NCI-H345 (cell line): ENCODE results near the gene MED12L.
"Not testable (repeated sequence)": the region's sequence is repeated elsewhere in the genome, so short reads cannot be mapped to it uniquely, and the experiment has no call there.

Experiments
- DNase-seq: peaks from one replicate; lab custom pipeline; 2025; lab: John Stamatoyannopoulos, UW

Gene MED12L

DNA sequence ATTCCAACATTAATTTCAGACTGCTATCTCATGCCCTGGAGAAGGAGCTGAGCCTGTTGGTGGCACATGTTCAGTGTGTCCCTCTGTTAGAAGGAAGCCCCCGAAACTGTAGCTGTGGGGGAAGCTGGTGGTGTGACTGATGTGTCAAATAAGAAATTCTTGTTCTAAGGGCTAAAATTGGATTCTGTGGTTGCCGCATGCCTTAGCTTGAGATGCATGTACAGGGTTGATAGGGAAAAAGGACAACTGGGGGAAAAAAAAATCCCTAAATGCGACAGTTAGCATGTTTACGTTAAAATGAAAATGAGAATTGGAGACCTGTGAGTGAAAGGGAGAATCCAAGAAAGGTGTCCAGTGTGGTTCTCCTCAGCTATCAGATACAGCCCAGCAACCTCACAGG, 58.6 kb downstream of the MED12L start:
- no peak for DNase-seq

DNA sequence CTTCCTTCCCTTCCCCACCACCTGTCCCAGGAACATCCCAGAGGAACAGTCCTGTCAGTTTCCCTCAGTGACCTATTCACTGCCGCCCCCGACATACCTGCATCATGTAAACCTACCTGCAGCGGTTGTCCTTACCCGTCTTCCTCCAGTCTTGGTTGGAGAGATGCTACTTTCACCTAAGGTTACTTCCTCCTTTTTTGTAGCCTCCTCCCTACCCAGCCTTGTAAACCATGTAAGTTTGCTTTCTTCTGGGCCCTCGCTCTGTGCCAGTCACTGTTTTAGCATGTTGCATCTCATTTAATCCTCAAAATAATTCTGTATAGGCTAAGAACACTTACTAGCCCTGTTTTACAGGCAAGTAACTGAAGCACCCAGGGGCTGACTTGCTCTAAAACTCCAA, 59.3 kb downstream of the MED12L start:
- no peak for DNase-seq

DNA sequence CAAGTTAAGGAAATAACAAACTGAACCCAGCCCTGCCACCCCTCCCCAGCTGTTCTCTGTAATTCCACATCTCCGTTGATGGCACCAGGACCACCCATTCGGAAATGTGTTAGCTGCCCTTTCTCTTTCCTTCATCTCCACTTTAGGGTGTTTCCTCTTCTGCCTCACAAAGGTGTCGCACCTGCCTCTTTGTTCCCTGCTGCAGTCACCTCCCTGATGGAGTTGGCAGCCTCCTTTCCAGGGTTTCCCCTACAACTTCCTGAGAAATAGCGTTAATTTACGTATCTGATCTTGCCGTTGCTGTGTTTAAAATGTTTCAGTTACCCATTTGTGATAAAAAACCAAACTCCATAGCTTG, 60.2 kb downstream of the MED12L start:
- DNase-seq: no peak

DNA sequence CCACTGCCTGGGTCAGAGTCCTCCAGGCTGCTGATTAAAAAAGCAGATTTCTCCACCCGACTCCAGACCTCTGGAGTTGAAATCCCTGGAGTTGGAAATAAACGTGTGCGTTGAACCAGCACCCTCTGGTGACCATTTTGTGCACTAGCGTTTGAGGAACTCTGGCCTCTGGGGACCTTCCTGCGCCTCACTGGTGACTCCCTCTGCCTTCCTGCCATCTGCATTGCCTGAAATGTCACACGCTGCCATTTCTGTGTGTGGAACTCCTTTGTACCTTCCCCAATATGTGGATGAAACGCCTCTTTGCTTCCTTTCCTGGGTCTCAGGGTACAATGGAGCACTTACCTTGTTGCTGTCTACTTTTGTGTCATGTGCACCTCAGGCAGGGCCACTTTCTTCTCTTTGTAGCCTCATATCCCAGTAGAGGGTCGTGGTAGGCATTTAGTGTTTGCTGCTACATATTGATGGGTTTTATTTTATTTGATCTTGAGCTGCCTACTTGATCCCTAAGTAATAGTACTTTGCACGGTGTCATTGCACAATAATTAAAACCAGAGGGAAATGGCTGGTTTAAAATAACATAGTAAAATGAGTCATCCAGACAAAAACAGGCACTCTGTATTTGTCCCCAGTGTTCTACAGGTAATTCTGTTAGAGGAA, 60.7 kb downstream of the MED12L start:
- DNase-seq: peak; percentile 63

DNA sequence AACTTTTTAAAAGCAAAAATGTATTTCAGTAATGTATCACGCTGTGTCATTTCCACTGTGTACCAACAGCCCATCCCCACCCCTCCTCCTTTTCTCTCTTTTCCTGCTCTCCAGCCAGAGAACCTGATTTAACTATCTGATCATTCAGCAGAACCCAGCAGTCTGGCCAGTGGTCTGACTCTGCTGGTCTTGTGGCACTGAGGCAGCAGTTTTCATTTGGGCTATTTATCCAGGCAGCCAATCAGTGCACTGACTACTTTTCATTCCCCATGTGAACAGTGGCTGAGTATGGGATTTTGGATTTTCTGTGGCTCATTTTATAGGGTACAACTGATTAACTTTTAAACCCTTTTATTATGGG, 61.2 kb downstream of the MED12L start:
- no peak for DNase-seq

DNA sequence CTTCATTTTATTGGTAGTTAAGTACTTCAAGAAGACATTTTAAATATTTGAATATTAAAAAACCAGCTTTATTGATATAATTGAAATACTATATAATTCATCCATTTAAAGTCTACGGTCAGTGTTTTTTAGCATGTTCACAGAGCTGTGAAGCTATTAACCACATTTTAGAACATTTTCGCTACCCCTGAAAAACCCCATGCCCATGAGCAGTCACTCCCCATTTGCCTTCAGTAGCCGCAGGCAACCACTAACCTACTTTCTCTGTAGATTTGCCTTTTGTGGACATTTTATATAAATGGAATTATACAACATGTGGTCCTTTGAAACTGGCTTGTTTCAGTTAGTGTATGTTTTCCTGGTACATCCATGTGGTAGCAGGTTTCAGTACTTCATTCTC, 61.8 kb downstream of the MED12L start:
- DNase-seq: no peak

DNA sequence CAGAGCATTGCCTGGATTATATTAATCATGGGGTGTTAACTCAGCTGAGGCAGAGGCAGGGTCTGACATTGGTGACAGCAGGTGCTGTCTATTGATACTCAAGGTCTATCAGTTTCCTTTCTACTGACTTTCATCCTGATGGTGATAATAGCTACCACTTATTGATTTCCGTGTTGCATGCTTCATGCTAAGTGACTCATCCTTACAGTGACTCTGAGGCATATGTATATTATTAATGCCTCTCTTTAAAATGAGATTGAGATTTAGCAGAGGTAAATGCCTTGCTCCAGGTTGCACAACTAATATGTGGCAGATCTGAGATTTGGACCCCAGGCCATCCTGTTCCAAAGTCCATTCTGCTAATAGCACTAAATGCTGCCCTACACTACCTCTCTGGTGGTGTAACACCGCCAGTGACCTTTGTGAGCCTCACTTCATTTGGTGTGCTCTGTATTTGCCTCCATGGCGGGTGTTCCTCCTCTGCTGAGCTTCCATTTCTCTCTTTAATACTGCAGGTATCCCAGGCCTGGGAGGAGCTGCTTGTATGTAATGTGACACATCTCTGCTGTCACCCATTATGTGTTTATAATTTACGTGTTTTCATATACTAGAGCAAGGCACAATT, 67.1 kb downstream of the MED12L start:
- no peak for DNase-seq

DNA sequence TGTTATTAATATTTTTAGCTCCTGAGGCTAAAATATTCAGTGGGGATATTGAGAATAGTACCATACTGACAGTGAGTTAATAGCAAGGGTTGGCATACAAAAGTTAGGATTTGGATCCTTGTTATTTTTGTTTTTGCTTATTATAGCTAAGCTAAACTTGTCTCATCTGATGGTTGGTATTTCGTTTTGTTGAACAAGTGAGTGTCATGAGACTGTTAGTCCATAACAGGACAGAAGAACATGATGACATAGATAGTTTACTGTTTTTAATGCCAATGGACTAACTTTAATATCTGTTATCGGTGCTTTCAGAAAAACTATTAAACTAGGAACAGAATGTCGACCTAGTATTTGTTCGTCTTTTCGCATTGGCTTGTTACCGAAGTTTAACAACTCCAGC, 69.1 kb downstream of the MED12L start:
- DNase-seq: no peak

DNA sequence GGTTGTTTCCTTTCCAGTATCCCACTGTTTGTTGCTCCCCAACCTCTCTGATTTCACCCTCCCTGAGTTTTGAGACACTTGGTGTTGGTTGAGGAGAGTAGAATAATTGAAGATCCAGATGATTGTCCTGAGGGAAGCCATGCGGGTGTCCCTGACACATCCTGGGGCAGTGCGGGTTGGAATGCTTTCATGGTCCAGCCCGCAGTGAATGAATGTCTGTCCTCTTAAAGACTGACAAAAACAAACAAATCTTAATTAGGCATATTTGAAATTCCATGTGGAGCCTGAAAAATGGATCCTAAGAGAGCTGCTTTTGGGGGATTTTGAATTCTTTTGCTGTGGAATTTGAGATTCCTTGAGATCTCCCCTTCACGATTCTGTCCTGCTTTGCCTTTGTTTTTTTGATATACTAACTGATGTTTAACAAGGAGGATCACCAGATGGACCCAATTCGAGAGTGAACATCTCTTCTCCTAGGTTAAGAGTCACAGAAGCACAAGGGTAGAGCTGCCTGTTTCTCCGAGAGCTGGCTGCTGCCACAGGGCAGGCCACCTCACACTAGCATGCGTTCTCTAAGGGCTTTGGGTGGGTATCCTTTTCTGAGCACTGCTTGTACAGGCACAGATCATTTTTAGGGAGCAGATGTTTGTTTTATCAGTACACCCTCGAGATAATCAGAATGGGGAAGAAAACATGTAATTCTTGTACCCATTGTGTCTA, 70.1 kb downstream of the MED12L start:
- DNase-seq: no peak

DNA sequence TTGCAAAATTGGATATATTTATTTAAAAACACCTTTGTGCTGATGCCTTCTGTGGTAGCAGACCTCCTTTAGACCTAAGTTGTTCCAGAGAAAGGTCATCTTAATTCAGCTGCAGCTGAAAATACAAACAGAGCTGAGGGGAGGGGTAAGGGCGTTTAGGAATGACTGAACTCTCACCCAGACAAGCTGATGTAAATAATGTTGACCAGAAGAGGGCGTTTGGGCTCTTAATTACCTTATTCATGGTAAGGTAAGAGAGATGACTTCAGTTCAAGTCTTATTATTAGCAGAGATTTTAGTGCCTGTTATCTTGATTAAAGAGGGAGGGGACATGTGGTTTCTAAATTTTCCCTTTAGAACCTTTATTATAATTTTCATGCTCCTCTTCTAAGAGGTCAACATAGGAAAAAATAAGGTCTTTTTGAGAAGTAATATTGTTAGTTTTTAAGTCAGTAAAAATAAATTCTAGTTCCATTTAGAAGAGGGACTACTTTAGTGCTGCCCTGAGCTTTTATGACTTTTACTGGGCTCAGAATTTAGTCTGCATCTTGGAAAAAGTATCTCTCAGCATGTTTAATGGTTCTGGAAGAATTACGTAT, 71.3 kb downstream of the MED12L start:
- DNase-seq: peak; percentile 8

DNA sequence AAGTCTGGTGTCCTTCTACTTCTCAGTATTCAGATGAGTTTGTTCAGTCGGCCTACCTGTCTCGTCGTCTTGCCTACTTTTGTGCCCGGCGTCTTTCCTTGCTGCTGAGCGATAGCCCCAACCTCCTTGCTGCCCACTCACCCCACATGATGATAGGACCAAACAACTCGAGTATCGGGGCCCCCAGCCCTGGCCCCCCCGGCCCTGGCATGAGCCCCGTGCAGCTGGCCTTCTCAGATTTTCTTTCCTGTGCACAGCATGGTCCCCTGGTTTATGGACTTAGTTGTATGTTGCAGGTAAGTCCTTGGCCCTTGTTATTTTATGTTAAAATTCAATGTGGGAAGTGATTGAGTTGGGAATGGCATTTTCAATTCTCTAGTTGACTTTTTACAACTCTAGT, 74.3 kb downstream of the MED12L start:
- no peak for DNase-seq

DNA sequence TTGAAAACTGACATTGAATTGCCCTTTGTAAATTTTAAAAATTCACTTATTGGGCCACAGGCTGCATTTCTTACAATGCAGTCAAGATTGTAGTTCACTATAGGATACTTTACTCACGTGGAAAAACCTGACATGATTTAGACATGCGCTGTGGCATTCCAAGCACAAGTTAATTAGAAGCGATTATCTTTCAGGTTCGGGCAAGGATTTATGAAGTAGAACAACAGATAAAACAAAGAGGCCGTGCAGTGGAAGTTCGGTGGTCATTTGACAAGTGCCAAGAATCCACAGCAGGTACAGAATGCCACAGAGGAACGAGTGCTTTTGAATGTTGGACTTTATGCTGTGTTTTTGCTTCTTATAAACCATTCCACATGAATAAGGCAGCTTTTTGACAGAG, 79.8 kb downstream of the MED12L start:
- no peak for DNase-seq

DNA sequence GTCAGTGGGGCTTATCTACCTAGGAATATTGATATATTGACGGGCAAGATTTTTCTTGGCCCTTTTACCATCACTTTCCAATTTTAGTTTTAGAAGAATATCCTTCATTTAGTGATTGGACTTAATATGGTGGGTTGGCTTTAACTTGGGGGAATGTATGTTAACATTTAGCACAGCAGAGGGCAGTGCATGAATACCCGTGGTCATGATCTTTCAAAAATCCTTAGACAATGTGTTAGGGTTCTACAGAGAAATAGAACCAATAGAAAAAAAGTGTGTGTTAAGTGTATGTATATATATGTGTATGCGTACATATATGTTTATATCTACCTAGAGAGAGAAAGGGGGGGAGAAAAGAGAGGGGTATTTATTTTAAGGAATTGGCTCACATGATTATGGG, 80.7 kb downstream of the MED12L start:
- no peak for DNase-seq

DNA sequence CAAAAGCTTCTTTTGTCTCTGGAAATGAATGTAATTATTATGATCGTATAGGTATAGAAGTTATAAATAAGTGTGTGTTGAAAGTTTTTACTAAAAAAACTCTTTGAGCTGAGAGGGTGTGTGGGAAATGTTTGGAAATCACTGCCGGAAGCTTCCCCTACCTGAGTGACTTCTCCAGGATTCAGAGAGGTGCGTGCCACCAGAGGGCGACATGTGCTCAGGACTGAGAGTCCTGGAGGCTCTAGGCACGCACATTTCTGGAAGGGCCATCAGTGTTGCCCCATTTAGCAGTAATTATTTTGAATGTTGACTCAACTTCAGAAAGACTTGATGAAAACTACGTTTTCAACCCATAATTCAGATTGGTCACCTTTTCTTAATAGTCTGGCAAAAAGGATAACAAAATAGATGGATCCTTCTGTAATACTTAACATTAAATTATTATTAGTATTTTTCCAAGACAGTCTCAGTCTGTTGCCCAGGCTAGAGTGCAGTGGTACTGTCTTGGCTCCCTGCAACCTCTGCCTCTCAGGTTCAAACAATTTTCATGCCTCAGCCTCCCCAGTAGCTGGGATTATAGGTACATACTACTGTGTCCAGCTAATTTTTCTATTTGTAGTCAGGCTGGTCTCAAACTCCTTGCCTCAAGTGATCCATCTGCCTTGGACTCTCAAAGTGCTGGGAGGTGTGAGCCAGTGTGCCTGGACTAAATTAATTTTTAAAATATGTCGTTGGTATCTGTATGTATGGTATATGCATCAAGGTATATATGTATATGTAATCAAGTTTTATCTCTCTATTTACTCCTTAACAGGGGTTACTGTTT, 83.0 kb downstream of the MED12L start:
- peak; percentile 25 for DNase-seq

DNA sequence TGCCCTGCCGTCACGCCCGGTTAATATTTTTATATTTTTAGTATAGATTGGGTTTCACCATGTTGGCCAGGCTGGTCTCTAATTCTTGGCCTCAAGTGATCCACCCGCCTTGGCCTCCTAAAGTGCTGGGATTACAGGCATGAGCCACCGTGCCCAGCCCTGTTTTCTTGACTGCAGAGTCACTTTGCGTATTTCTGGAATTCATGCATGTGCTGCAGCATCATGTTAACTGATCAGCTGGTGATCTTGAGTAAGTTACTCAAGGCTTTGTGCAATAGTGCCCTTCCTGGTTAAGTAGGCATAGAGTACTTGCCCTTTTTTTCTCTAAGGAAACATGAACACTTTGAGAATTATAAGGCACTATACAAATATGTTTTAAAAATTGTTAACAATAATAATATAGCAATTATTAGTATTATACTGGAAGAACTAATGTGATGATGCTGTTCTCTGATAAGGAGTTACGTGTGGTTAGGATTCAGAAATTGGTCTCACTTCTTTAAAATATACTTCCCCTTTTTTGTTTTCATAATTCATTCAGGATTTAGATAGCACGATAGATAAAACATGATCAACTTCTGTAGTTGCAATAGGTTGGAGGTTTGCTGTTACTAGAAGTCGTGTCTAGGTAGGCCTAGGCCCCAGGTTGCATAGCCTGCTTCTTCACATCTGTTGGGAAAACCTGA, 83.9 kb downstream of the MED12L start:
- no peak for DNase-seq

DNA sequence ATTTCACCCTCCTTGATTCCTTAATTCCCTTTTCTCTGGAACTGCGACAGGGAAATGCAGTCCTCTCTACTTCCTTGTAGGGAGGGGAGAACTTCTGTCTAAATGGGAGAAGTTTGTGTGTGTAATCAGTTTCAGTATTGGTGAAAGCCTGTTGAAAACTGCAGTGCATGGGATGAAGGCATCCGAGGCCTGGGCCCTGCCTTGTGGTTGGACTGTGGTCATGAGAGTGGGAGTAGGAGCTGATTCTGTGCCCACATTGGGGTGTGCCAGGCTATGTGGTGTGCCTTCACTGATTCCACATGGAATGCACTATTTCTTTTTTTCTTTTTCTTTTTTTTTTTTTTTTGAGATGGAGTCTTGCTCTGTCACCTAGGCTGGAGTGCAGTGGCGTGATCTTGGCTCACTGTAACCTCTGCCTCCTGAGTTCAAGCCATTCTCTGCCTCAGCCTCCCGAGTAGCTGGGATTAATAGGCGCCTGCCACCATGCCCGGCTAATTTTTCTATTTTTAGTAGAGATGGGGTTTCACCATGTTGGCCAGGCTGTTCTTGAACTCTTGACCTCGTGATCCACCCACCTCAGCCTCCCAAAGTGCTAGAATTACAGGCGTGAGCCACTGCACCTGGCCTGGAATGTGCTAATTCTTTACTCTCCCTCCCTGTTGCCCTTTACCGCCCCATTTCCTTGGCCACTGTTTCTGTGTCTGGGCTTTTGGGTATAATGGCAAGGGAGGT, 84.7 kb downstream of the MED12L start:
- not testable (repeated sequence) for DNase-seq

DNA sequence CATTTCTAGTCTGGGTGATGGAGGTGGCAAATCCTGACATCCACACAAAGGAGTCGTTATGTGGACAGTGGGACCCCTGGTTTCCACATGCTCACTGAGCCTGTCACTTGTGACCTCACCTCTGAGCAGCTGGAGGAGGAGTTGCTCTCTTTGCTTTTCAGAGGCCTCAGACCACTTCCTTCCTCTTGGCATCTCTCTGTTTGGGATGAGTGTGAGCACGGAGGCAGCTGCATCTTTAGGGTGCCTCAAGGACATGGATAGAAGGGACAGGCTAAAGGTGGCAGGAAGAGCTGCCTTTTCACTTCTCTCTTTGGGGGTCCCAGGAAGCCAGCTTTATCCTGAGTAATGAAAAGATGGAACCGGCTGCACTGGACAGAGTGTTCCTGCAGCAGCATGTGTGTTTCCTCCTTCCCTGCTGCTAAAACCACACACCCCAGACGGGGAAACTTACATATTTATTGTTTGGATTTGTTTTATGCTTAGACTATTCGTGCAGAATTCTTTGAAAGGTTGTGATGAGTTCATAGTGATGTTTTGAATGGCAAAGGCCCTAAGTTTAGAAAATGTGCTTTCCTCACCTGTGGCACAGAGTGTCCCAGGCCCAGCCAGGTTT, 85.8 kb downstream of the MED12L start:
- no peak for DNase-seq

DNA sequence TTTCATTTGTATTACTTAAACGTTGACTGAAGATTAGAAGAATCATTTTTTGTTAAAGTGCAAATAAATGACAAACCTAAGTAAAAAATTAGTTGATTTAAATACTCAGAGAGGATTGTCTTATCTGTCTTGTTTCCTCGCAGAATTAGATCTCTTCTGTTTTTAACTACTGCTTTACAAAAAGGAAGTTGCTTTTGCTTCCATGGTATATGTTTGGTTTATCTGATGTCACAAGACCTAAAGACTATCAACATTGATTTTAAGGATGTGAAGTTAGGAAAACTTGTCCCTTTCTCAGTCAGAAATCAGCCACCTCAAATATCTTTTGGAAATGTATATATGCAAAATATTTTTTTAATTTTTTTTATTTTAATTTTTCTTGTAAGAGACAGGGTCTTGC, 88.9 kb downstream of the MED12L start:
- DNase-seq: no peak

DNA sequence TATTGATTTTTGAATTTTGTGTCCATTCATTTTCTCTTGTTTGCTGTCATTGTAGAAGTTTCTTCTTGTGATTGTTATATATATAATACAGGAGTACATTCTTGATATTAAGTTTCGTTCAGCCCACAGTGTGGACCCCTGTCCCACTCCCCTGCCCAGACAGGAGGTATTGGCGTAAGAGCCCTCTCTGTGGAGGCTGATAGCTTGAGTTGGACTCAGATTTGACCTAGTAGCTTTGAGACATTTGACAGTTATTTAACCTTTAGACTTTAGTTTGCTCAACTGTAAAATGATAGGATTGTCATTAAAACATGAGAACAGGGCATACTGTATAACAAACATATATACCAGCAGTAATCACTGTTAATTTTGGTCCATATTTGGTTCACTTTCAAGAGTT, 90.5 kb downstream of the MED12L start:
- no peak for DNase-seq

DNA sequence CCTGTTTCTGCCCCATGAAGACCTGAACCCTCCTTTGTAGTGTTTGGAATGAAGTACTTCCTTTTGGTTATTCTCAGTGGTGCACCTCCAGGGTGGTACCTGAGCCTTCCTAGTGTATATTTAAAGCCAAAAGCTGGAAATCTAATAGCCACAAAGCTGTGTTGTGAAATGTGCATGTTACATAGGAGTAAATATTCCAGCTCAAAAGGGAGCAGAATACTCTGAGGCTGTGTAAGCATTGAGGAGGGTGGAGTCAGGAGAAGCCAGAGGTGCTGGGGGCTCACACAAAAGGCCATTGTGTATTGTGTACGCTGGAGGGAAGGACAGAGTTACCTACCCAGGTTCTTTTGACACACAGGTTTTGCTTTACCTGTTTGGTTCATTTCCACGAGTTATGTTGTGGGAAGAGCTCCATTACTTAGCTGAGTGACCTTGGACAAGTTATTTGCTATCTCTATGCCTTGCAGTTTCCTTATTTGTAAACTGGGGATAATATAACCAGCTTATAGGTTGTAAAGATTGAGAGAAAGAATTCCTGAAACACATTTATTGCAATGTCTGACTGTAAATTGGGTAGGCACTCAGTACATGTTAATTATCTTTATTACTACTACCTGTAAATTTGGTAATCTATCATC, 92.9 kb downstream of the MED12L start:
- no peak for DNase-seq
